Fibroblast of lung (primary cell): ENCODE data around the gene PRDM16. TPM values are rescaled to one million over a fixed set of nuclear protein-coding genes. Genes with fewer than 3 reads are reported as not detected.

Source experiments
- DNase-seq, 2 donors: peaks; one replicate each; pipeline versions ENCODE4 v3.0.0 to v3.0.0-alpha.2; 2010; ENCODE audit warnings: low read depth in 2 of 2
- H2AFZ ChIP-seq: 2 replicates; pipeline ENCODE4 v1.5.1; 2012; ENCODE audit warnings: low read length, control low read depth, inconsistent platforms
- H3K27ac ChIP-seq: 2 replicates; pipeline ENCODE4 v1.5.1; 2011; ENCODE audit warnings: low read length, control low read depth; ENCODE audit not compliant: insufficient read depth
- H3K27me3 ChIP-seq: 2 replicates; pipeline ENCODE4 v1.5.1; 2011; ENCODE audit warnings: mild to moderate bottlenecking, low read length; ENCODE audit not compliant: control insufficient read depth, insufficient read depth
- H3K36me3 ChIP-seq: 2 replicates; pipeline ENCODE4 v1.5.1; 2011; ENCODE audit warnings: low read length; ENCODE audit not compliant: control insufficient read depth, insufficient read depth
- H3K4me1 ChIP-seq: 2 replicates; pipeline ENCODE4 v1.5.1; 2011; ENCODE audit warnings: low read length; ENCODE audit not compliant: control insufficient read depth, insufficient read depth; ENCODE audit errors: extremely low read depth
- H3K4me2 ChIP-seq: 2 replicates; pipeline ENCODE4 v1.5.1; 2011; ENCODE audit warnings: low read length, control low read depth; ENCODE audit not compliant: insufficient read depth; ENCODE audit errors: extremely low read depth
- H3K4me3 ChIP-seq, 4 experiments: fragments of 200-600 bp in 1 of 4; sonication (generic) in 1 of 4; replicated peaks in 1 of 4; 2 replicates each; pipeline ENCODE4 v1.5.1; 2011 to 2016; ENCODE audit warnings: low read length in 4 of 4, low read depth in 3 of 4, mild to moderate bottlenecking in 3 of 4, control low read depth in 2 of 4, inconsistent platforms in 1 of 4, mixed read lengths in 1 of 4; ENCODE audit not compliant: insufficient read depth in 1 of 4; ENCODE audit errors: control extremely low read depth in 1 of 4
- H3K79me2 ChIP-seq: 2 replicates; pipeline ENCODE4 v1.5.1; 2012; ENCODE audit warnings: mild to moderate bottlenecking, low read length, inconsistent platforms; ENCODE audit not compliant: control insufficient read depth, insufficient read depth
- H3K9ac ChIP-seq: 2 replicates; pipeline ENCODE4 v1.5.1; 2011; ENCODE audit warnings: mild to moderate bottlenecking, low read length, control low read depth; ENCODE audit not compliant: insufficient read depth
- H3K9me3 ChIP-seq: 2 replicates; pipeline ENCODE4 v1.5.1; 2012; ENCODE audit warnings: low read depth, low read length; ENCODE audit not compliant: control insufficient read depth, insufficient read depth
- H4K20me1 ChIP-seq: 2 replicates; pipeline ENCODE4 v1.5.1; 2011; ENCODE audit warnings: low read length; ENCODE audit not compliant: control insufficient read depth, insufficient read depth; ENCODE audit errors: extremely low read depth
- EZH2 ChIP-seq: IDR thresholded peaks from 2 replicates; pipeline ENCODE4 v1.5.1; 2012; ENCODE audit warnings: low read length, control low read depth, mild to moderate bottlenecking; ENCODE audit errors: missing control alignments
- polyA plus RNA-seq, 2 donors: library from polyadenylated mRNA; depleted of rRNA in 1 of 2; stranded (reverse) in 1 of 2; unstranded in 1 of 2; fragments of >200 nt; gene quantifications; 2 replicates each; pipeline ENCODE4 v1.2.1, GENCODE V29; 2011 to 2012; ENCODE audit warnings: missing spikeins in 1 of 2
- total RNA-seq: library from RNA; depleted of rRNA; stranded (reverse); fragments of >200 nt; gene quantifications from 2 replicates; pipeline ENCODE4 v1.2.1, GENCODE V29; 2014
- TF ChIP-seq, protein P1 (sequence below), 2 donors: IDR thresholded peaks in 1 of 2; conservative IDR thresholded peaks in 1 of 2; 1 replicate in 1 of 2; 2 replicates in 1 of 2; pipeline ENCODE4 v1.5.1; 2011 to 2012; ENCODE audit warnings: low read length in 2 of 2, control low read depth in 1 of 2, inconsistent platforms in 1 of 2, low read depth in 1 of 2, mild to moderate bottlenecking in 1 of 2

The PRDM16 gene
- total and polyA plus RNA-seq, 2 donors (not counting 1 experiment from before 2014, with no cell fraction given), result 0.30 to 1.8 TPM

DNA sequence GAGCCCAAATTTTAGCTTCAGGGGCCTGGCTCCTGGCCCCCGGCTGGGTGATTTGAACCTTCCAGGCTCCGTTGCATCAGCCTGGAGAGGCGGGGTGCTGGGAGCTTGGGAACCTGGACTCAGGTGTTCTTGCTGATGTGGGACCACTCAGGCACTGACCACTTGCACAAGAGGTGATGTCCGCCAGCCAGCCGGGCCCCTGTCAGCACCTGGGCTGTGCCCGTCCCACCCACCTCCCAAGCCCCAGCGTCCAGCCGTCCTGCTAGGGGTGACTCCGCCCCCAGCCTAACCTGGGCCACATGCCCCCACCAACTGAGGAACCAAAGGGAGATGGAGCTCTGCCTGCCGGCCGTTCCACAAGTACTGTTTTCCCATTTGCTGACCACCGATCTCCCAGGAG lies 338.0 kb downstream of the PRDM16 start:
- Histone ChIP-seq H3K4me2 (no peak overlapping the region), H3K36me3 (no peaks in the 10 kb centered on the region), H3K27me3 (no peaks in the 10 kb centered on the region), H4K20me1 (no peaks in the 10 kb centered on the region), H3K79me2 (no peaks in the 10 kb centered on the region), H2AFZ (no peak overlapping the region), H3K9ac (no peak overlapping the region), H3K27ac (no peak overlapping the region), H3K4me3 (no peak overlapping the region), H3K9me3 (no peaks in the 10 kb centered on the region), H3K4me1 (no peaks in the 10 kb centered on the region)
- TF ChIP-seq, protein P1, sequence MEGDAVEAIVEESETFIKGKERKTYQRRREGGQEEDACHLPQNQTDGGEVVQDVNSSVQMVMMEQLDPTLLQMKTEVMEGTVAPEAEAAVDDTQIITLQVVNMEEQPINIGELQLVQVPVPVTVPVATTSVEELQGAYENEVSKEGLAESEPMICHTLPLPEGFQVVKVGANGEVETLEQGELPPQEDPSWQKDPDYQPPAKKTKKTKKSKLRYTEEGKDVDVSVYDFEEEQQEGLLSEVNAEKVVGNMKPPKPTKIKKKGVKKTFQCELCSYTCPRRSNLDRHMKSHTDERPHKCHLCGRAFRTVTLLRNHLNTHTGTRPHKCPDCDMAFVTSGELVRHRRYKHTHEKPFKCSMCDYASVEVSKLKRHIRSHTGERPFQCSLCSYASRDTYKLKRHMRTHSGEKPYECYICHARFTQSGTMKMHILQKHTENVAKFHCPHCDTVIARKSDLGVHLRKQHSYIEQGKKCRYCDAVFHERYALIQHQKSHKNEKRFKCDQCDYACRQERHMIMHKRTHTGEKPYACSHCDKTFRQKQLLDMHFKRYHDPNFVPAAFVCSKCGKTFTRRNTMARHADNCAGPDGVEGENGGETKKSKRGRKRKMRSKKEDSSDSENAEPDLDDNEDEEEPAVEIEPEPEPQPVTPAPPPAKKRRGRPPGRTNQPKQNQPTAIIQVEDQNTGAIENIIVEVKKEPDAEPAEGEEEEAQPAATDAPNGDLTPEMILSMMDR (conservative IDR thresholded peaks at IDR 0.05 in 1 of 2, IDR thresholded peaks at IDR 0.05 in 1 of 2; ENCODE audit: low read depth in 1 of 2, low read length in 2 of 2), result no peak
- no peak for TF ChIP-seq EZH2
- DNase-seq, result no peak

DNA sequence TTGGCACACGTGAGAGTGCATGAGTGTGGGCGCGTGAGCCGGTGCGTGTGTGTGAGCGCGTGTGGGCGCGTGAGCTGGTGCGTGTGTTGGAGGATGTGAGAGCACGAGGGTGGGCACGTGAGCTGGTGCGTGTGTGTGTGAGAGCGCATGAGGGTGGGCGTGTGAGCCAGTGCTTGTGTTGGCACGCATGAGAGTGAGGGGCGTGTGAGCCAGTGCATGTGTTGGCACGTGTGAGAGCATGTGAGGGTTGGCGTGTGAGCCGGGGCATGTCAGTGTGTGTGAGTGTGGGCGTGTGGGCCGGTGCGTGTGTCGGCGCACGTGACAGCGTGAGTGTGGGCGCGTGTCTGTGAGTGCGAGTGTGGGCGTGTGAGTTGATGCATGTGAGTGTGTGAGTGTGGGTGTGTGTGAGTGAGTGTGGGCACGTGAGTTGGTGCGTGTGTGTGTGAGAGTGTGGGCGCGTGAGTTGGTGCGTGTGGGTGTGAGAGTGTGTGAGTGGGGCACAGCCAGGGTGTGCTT lies 339.8 kb downstream of the PRDM16 start:
- no peaks in the 10 kb centered on the region for H3K9me3 ChIP-seq
- H3K4me1 ChIP-seq, result no peaks in the 10 kb centered on the region
- no peaks in the 10 kb centered on the region for H3K79me2 ChIP-seq
- no peaks in the 10 kb centered on the region for H4K20me1 ChIP-seq
- no peak overlapping the region for H3K4me3 ChIP-seq
- H3K9ac ChIP-seq, result no peak overlapping the region
- no peaks in the 10 kb centered on the region for H3K36me3 ChIP-seq
- H3K27ac ChIP-seq, result no peak overlapping the region
- no peak for DNase-seq
- no peaks in the 10 kb centered on the region for H3K27me3 ChIP-seq
- no peak for TF ChIP-seq EZH2
- TF ChIP-seq, protein P1 (conservative IDR thresholded peaks at IDR 0.05 in 1 of 2, IDR thresholded peaks at IDR 0.05 in 1 of 2; ENCODE audit: low read depth in 1 of 2, low read length in 2 of 2), result no peak
- no peak overlapping the region for H3K4me2 ChIP-seq
- H2AFZ ChIP-seq, result no peak overlapping the region

DNA sequence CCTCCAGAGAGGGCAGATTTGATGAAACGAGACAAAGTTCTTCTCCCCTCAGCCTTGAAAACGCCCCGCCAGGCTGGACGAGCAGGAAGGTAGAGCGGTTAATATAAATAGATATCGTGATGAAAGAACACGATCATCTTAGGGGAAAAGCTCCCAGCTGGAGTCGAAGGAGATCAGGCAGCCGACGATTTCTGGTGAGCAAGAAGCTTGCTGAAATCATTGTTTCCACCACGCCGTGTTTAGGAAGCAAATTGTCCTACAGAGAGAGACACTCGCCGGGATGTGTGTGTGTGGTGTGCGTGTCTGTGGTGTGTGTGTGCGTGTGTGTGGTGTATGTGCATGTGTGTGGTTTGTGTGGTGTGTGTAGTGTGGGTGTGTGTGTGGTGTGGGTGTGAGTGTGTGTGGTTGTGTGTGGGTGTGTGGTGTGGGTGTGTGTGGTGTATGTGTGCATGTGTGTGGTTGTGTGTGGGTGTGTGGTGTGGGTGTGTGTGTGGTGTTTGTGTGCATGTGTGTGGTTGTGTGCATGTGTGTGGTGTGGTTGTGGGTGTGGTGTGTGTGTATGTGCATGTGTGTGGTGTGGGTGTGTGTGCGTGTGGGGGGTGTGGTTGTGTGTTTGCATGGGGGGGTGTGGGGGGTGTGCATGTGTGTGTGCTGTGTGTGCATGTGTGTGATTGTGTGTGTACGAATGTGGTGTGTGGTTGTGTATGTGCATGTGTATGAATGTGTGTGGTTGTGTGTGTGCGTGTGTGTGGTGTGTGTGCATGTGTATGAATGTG lies 340.6 kb downstream of the PRDM16 start:
- Histone ChIP-seq H3K4me3 (no peak overlapping the region), H3K9me3 (no peaks in the 10 kb centered on the region)
- no peak for TF ChIP-seq EZH2
- TF ChIP-seq, protein P1 (conservative IDR thresholded peaks at IDR 0.05 in 1 of 2, IDR thresholded peaks at IDR 0.05 in 1 of 2; ENCODE audit: low read depth in 1 of 2, low read length in 2 of 2), result no peak

More for the DNA sequence above, 340.6 kb downstream of the PRDM16 start:
- Histone ChIP-seq H3K9ac (no peak overlapping the region), H3K27ac (no peak overlapping the region), H3K79me2 (no peaks in the 10 kb centered on the region), H2AFZ (no peak overlapping the region), H4K20me1 (no peaks in the 10 kb centered on the region), H3K27me3 (no peaks in the 10 kb centered on the region), H3K36me3 (no peaks in the 10 kb centered on the region), H3K4me1 (no peaks in the 10 kb centered on the region), H3K4me2 (no peak overlapping the region)
- no peak for DNase-seq
